Endothelial cell (in vitro differentiated cells): ENCODE measurements around the gene AHI1. TPM values are rescaled to one million over a fixed set of nuclear protein-coding genes. Genes with fewer than 3 reads are reported as not detected.

Source experiments
- DNase-seq: peaks from one replicate; pipeline ENCODE4 v3.0.0; 2021; ENCODE audit warnings: low spot score
- H3K27ac Mint-ChIP-seq: one replicate; pipeline ENCODE4 v1.8.0; 2021; ENCODE audit warnings: mixed read lengths, inconsistent platforms; ENCODE audit not compliant: unreplicated experiment
- H3K27me3 Mint-ChIP-seq: one replicate; pipeline ENCODE4 v1.8.0; 2021; ENCODE audit warnings: mild to moderate bottlenecking, moderate library complexity, mixed read lengths, inconsistent platforms; ENCODE audit not compliant: unreplicated experiment
- H3K36me3 Mint-ChIP-seq: one replicate; pipeline ENCODE4 v1.8.0; 2021; ENCODE audit warnings: mild to moderate bottlenecking, low read depth, mixed read lengths, inconsistent platforms; ENCODE audit not compliant: unreplicated experiment
- H3K4me1 Mint-ChIP-seq: one replicate; pipeline ENCODE4 v1.8.0; 2021; ENCODE audit warnings: mild to moderate bottlenecking, mixed read lengths, inconsistent platforms; ENCODE audit not compliant: unreplicated experiment
- H3K4me3 Mint-ChIP-seq: one replicate; pipeline ENCODE4 v1.8.0; 2021; ENCODE audit warnings: mild to moderate bottlenecking, mixed read lengths, inconsistent platforms; ENCODE audit not compliant: unreplicated experiment
- H3K9me3 Mint-ChIP-seq: one replicate; pipeline ENCODE4 v1.8.0; 2021; ENCODE audit warnings: mixed read lengths, inconsistent platforms; ENCODE audit not compliant: unreplicated experiment
- total RNA-seq: library from RNA; stranded (reverse); fragmentation: NEBNext Ultra II Directional; extraction: Animal tissue kit (Norgen Biotek cat#: 25700); gene quantifications from one replicate; pipeline ENCODE4 v1.2.1, GENCODE V29; 2021; ENCODE audit not compliant: unreplicated experiment
- TF ChIP-seq, protein P1 (sequence below): fragments of 200-600 bp; sonication (generic); IDR thresholded peaks from one replicate; pipeline ENCODE4 v1.5.0; 2021; ENCODE audit warnings: antibody characterized with exemption; ENCODE audit not compliant: unreplicated experiment

Gene AHI1
- total RNA-seq, 1 donor from 2014 or later = 12.6 TPM

DNA sequence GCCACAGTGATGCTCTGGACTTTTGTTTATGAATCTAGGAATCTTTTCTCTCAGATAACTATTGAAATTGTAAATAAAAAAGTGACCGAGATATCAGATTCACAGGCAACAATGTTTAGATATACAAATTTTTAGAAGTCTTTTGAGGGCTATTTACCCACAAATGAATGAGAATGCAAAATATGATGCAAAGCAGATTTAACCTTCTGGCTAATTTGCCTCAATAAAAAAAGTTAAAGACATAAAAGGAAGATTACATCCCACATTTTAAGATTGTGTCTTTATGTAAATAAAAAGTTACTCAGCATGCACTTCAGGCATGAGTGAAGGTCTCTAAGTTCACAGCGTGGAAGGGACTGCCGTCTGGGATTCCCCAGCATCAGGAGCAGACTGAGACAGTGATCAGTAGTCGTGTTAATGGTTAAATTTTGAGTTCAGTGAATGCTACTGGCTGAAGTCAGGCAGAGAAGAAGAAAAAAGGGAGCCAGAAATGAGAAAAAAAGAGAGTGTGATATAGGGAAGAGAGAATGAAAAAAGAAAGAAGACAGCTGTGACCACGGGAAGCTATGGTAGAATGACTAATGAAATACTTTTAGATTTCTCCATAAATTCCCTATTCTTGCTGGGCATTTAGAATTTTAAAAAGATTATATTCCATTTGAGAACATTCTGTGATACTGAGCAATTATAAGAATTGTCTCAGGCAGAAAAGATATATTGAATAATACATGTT, 222.8 kb downstream of the AHI1 start:
- no peaks in the 10 kb centered on the region for H3K36me3 Mint-ChIP-seq
- TF ChIP-seq, protein P1, sequence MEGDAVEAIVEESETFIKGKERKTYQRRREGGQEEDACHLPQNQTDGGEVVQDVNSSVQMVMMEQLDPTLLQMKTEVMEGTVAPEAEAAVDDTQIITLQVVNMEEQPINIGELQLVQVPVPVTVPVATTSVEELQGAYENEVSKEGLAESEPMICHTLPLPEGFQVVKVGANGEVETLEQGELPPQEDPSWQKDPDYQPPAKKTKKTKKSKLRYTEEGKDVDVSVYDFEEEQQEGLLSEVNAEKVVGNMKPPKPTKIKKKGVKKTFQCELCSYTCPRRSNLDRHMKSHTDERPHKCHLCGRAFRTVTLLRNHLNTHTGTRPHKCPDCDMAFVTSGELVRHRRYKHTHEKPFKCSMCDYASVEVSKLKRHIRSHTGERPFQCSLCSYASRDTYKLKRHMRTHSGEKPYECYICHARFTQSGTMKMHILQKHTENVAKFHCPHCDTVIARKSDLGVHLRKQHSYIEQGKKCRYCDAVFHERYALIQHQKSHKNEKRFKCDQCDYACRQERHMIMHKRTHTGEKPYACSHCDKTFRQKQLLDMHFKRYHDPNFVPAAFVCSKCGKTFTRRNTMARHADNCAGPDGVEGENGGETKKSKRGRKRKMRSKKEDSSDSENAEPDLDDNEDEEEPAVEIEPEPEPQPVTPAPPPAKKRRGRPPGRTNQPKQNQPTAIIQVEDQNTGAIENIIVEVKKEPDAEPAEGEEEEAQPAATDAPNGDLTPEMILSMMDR = no peak
- H3K9me3 Mint-ChIP-seq = no peaks in the 10 kb centered on the region
- no peak overlapping the region for H3K27ac Mint-ChIP-seq
- DNase-seq = no peak
- H3K27me3 Mint-ChIP-seq = no peaks in the 10 kb centered on the region
- H3K4me1 Mint-ChIP-seq = peaks cover 10% of the 10 kb centered on the region
- no peak overlapping the region for H3K4me3 Mint-ChIP-seq

DNA sequence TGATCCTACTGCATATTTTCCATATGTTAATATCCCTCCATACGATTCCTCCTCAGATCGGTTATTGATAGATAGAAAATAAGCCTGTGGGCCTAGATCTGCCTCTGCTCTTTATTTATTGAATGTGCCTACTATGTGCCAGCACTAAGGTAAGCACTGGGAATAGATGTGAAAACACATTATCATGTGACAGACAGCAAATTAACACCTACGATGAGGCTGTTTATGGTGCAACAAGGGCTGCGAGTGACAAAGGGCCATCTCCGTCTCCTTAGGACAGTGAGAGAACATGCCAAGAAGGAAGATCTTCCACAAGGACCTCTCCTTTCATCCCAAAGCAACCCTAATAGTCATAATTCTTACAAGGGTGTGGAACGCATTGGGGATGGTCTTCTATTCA, 225.9 kb downstream of the AHI1 start:
- TF ChIP-seq, protein P1 = no peak
- H3K27ac Mint-ChIP-seq = no peak overlapping the region
- H3K36me3 Mint-ChIP-seq = peaks cover 4% of the 10 kb centered on the region
- no peaks in the 10 kb centered on the region for H3K9me3 Mint-ChIP-seq
- H3K27me3 Mint-ChIP-seq = peaks cover 2% of the 10 kb centered on the region
- no peak overlapping the region for H3K4me3 Mint-ChIP-seq
- peaks cover 14% of the 10 kb centered on the region for H3K4me1 Mint-ChIP-seq
- no peak for DNase-seq

DNA sequence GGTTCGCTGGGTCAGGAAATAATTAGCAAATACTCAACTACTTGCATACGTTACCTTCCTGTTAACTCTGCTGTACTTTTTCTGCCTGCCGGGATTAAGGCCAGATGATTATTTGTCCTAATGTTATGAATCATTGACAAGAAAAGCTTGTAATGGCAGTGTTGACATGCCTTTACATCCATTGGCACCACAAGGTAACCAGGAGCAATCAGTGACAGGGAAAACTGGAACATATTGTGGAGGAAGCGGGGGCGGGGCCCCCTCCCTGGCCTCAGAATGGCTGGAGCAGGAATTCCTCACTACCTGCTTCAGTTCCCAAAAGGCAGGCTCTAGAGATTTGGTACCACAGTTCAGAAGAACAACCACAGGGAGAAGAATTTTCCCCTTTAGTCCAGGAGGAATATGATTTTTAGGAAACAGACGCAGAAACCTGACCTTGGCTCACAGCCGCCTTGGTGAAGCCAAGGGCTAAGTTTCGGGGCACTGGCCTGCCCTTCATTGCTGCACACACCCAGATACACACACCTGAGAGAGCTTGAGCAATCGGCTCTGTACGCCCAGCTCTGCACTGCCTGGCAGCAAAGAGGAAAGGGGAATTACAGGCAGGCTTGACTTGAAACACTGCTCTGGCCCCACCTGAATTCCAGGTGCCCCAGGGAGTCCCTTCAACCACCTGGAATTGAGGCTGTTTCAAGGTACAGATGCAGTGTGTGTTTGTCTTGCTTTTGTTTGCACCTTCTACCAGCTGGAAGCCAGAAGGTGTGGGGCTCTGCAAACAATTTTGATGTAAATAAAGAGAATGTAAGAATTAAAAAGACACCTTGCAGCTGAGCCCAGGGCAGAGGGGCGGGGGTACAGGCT, 226.6 kb downstream of the AHI1 start:
- Mint-ChIP-seq H3K9me3 (no peaks in the 10 kb centered on the region), H3K27ac (no peak overlapping the region), H3K4me1 (peaks cover 14% of the 10 kb centered on the region), H3K27me3 (peaks cover 2% of the 10 kb centered on the region), H3K4me3 (no peak overlapping the region), H3K36me3 (peaks cover 9% of the 10 kb centered on the region)
- no peak for DNase-seq
- TF ChIP-seq, protein P1 = no peak

- peaks cover 2% of the 10 kb centered on the region for H3K27me3 Mint-ChIP-seq
- no peak overlapping the region for H3K4me3 Mint-ChIP-seq
- H3K9me3 Mint-ChIP-seq = no peaks in the 10 kb centered on the region
- DNase-seq = no peak
- TF ChIP-seq, protein P1 = no peak
- H3K36me3 Mint-ChIP-seq = peaks cover 9% of the 10 kb centered on the region
- no peak overlapping the region for H3K27ac Mint-ChIP-seq
- H3K4me1 Mint-ChIP-seq = peaks cover 19% of the 10 kb centered on the region
Measured at GRCh38 chr6:135269481-135269891, 228.1 kb downstream of the AHI1 start.

DNA sequence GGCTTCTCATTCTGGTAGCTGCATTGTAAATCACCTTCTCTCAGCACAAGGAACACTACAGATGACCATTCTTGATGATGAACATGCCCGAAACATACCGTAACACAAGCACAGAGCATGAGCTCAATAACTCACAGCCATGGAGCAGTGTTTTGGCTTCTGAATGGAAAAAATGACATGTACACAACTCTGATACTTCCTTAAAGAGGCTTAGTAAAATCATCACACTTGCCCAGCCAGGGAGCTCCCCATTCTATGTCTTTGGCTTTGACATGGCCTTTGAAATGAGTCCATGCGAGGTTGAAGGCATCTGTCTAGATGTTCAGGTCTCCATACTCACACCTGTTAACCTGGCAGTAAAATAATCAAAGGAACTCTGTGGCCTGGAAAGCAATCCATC, 228.8 kb downstream of the AHI1 start:
- DNase-seq = no peak
- H3K27me3 Mint-ChIP-seq = peaks cover 2% of the 10 kb centered on the region
- TF ChIP-seq, protein P1 = no peak
- no peak overlapping the region for H3K4me3 Mint-ChIP-seq
- H3K36me3 Mint-ChIP-seq = peaks cover 9% of the 10 kb centered on the region
- no peaks in the 10 kb centered on the region for H3K9me3 Mint-ChIP-seq
- peaks cover 20% of the 10 kb centered on the region for H3K4me1 Mint-ChIP-seq
- H3K27ac Mint-ChIP-seq = no peak overlapping the region
